GM12872 (cell line): ENCODE measurements around the gene EGF.

Source experiments
- CTCF ChIP-seq: IDR thresholded peaks from 3 replicates; pipeline ENCODE4 v1.5.1; 2011; ENCODE audit warnings: low read depth, mild to moderate bottlenecking, low read length, moderate library complexity; ENCODE audit not compliant: insufficient read depth

The EGF gene

DNA sequence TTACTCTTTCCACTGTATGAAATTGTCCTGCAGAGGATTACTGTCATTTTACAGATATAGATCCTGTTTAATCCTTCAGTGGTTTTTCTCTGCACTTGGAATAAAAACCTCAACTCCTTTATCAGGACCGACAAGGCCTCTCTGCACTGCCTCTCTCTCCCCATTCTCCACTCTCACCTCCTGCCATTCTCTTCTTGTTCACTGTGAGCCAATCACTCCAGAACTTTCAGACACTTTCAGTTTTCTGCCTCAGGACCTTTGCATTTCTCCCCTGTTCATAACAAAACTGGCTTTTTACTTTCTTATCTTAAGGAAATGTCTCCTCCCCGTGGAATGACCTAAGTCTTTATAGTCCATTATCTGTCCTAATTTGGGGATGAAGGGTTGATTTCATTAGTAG is 148.4 kb downstream of the EGF start:
- no peak for TF ChIP-seq CTCF
